ENCODE measurements around the gene ZFC3H1. TPM values are rescaled to one million over a fixed set of nuclear protein-coding genes. Genes with fewer than 3 reads are reported as not detected.

The ZFC3H1 gene
- total RNA-seq, 1 experiment from 2014 or later = 37.1 TPM

DNA sequence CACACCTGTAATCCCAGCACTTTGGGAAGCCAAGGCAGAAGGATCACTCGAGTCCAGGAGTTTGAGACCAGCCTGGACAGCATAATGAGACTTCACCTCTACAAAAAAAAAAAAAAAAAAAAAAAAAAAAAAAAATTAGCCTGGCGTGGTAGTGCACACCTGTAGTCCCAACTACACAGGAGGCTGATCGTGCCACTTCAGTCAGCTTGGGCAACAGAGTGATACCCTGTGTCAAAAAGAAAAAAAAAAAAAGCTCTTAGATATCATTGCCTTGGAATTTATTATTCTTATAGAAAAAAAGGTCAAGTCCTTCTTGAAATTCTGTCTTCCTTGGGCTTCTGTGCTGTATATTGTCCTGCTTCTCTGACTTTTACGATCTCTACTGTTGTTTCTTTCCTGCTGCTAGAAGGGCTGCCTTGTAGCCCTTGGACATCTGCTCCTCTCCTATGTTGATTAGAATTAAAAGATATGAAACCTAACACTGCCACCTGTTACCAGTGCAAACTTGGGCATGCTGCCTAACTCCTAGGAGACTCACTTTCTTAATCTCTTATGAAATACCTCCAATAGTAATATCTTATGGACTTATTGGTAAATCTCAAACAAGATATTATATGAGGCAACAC lies 28.0 kb upstream of the ZFC3H1 start:
- DNase-seq (ENCODE audit: low read depth, low spot score) (no peak), ATAC-seq (no peak)
- H4K20me1 ChIP-seq (ENCODE audit: insufficient read depth) = no peaks in the 10 kb centered on the region
- H3K9me3 ChIP-seq (ENCODE audit: control insufficient read depth in 1 of 2, insufficient read depth in 1 of 2, low read depth in 1 of 2, low read length in 2 of 2) = no peaks in the 10 kb centered on the region
- no peaks in the 10 kb centered on the region for H3K27me3 ChIP-seq (ENCODE audit: insufficient read depth, low read length)
- H3K27ac ChIP-seq (ENCODE audit: low read depth, low read length) = no peak overlapping the region
- intact Hi-C loops (cut with micrococcal nuclease) = no loop called here
- H3K36me3 ChIP-seq (ENCODE audit: control insufficient read depth in 1 of 2, insufficient read depth in 2 of 2, low read length in 2 of 2) = no peaks in the 10 kb centered on the region
- H3K79me2 ChIP-seq (ENCODE audit: insufficient read depth, low read length) = no peaks in the 10 kb centered on the region
- no peaks in the 10 kb centered on the region; a peak in 1 of 4 replicates for H3K4me1 ChIP-seq (ENCODE audit: control insufficient read depth in 1 of 2, insufficient read depth in 2 of 2, low read length in 2 of 2)
- H3K9me2 ChIP-seq (ENCODE audit: insufficient read depth) = no peaks in the 10 kb centered on the region
- H3K4me3 ChIP-seq (replicated peaks in 1 of 2; ENCODE audit: low read depth in 1 of 2, low read length in 2 of 2) = no peak overlapping the region
- H2AFZ ChIP-seq (ENCODE audit: low read depth, low read length, poor library complexity, severe bottlenecking) = no peak overlapping the region
- RAD21 ChIA-PET (ENCODE audit: low non-redundant PET in 1 of 2, low total read pairs in 2 of 2, uncharacterized antibody in 2 of 2, unreplicated experiment in 2 of 2) = no interaction called here
- CTCF ChIA-PET = no interaction called here
- TF ChIP-seq POLR2AphosphoS5 (IDR thresholded peaks at IDR 0.05; ENCODE audit: low read depth, low read length) = no peak
- no peak for TF ChIP-seq EGR1 (IDR thresholded peaks at IDR 0.05; ENCODE audit: low read depth)
- no peak for TF ChIP-seq YY1 (IDR thresholded peaks at IDR 0.05; ENCODE audit: extremely low read depth, insufficient replicate concordance, low read depth, low read length)
- TF ChIP-seq RAD21 (IDR thresholded peaks at IDR 0.05; ENCODE audit: low read depth) = no peak
- TF ChIP-seq ZNF274 (IDR thresholded peaks at IDR 0.05; ENCODE audit: low read depth, low read length) = no peak
- no peak for TF ChIP-seq REST (IDR thresholded peaks at IDR 0.05; ENCODE audit: low read depth)
- TF ChIP-seq, protein P1, sequence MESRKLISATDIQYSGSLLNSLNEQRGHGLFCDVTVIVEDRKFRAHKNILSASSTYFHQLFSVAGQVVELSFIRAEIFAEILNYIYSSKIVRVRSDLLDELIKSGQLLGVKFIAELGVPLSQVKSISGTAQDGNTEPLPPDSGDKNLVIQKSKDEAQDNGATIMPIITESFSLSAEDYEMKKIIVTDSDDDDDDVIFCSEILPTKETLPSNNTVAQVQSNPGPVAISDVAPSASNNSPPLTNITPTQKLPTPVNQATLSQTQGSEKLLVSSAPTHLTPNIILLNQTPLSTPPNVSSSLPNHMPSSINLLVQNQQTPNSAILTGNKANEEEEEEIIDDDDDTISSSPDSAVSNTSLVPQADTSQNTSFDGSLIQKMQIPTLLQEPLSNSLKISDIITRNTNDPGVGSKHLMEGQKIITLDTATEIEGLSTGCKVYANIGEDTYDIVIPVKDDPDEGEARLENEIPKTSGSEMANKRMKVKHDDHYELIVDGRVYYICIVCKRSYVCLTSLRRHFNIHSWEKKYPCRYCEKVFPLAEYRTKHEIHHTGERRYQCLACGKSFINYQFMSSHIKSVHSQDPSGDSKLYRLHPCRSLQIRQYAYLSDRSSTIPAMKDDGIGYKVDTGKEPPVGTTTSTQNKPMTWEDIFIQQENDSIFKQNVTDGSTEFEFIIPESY (IDR thresholded peaks at IDR 0.05; ENCODE audit: extremely low read depth, insufficient replicate concordance, low read length) = no peak
- no peak for TF ChIP-seq SRF (IDR thresholded peaks at IDR 0.05; ENCODE audit: low read depth)
- TF ChIP-seq CTCF (IDR thresholded peaks at IDR 0.05 in 2 of 3, conservative IDR thresholded peaks at IDR 0.05 in 1 of 3; ENCODE audit: borderline replicate concordance in 1 of 3, insufficient read depth in 1 of 3, low read depth in 2 of 3, low read length in 2 of 3) = no peak
- no peak for TF ChIP-seq CBX3 (IDR thresholded peaks at IDR 0.05; ENCODE audit: low read depth)
- TF ChIP-seq FOSL1 (IDR thresholded peaks at IDR 0.05; ENCODE audit: low read depth) = no peak
- no peak for TF ChIP-seq SP1 (IDR thresholded peaks at IDR 0.05; ENCODE audit: low read depth)
- no peak for TF ChIP-seq TCF7L2 (IDR thresholded peaks at IDR 0.05; ENCODE audit: borderline replicate concordance, extremely low read depth, insufficient read depth, insufficient read length)
- TF ChIP-seq JUND (IDR thresholded peaks at IDR 0.05) = no peak
- TF ChIP-seq POLR2A (IDR thresholded peaks at IDR 0.05; ENCODE audit: borderline replicate concordance, extremely low read depth, insufficient read depth, insufficient read length) = no peak
- no peak for TF ChIP-seq CEBPB (IDR thresholded peaks at IDR 0.05; ENCODE audit: low read depth)
- TF ChIP-seq EZH2phosphoT487 (IDR thresholded peaks at IDR 0.05; ENCODE audit: borderline replicate concordance) = no peak
- POLR2A ChIA-PET = no interaction called here
- H3K9ac ChIP-seq (ENCODE audit: low read length) = no peak overlapping the region
- no peak overlapping the region for H3K4me2 ChIP-seq (ENCODE audit: low read length)
- BruUV-seq (replicated peaks) = no TSS peak

Measured in HCT116 (cell line).